HL-60 (cell line): ENCODE measurements around the gene RFTN1.

ENCODE experiments used
- DNase-seq, 2 experiments: peaks; one replicate each; pipeline ENCODE4 v3.0.0-alpha.2; 2010 to 2020; ENCODE audit warnings: low read depth in 1 of 2, low spot score in 1 of 2
- H3K27ac ChIP-seq: fragments of 250-450 bp; sonication (Bioruptor Pico); replicated peaks from 2 replicates; pipeline ENCODE4 v1.5.1; 2020; ENCODE audit warnings: mild to moderate bottlenecking, moderate library complexity
- H3K27me3 ChIP-seq: fragments of 250-450 bp; sonication (Bioruptor Pico); 2 replicates; pipeline ENCODE4 v1.5.1; 2021; ENCODE audit warnings: mild to moderate bottlenecking, moderate library complexity; ENCODE audit not compliant: insufficient read depth, poor library complexity, severe bottlenecking
- H3K4me3 ChIP-seq: replicated peaks from 2 replicates; pipeline ENCODE4 v1.5.1; 2011; ENCODE audit warnings: mild to moderate bottlenecking, control low read depth, low read length; ENCODE audit not compliant: insufficient read depth
- CTCF ChIP-seq: IDR thresholded peaks from one replicate; pipeline ENCODE4 v1.5.1; 2011; ENCODE audit warnings: low read length, control low read depth, inconsistent platforms; ENCODE audit not compliant: insufficient read depth
- GABPA ChIP-seq: IDR thresholded peaks from 2 replicates; pipeline ENCODE4 v1.6.1; 2012; ENCODE audit warnings: low read depth
- POLR2AphosphoS5 ChIP-seq: IDR thresholded peaks from 2 replicates; pipeline ENCODE4 v1.6.1; 2012; ENCODE audit warnings: low read depth
- REST ChIP-seq: IDR thresholded peaks from 2 replicates; pipeline ENCODE4 v1.6.1; 2012; ENCODE audit warnings: low read depth; ENCODE audit not compliant: insufficient replicate concordance
- SPI1 ChIP-seq: IDR thresholded peaks from 2 replicates; pipeline ENCODE4 v1.6.1; 2012; ENCODE audit warnings: low read depth, mild to moderate bottlenecking, borderline replicate concordance

RFTN1 gene

DNA sequence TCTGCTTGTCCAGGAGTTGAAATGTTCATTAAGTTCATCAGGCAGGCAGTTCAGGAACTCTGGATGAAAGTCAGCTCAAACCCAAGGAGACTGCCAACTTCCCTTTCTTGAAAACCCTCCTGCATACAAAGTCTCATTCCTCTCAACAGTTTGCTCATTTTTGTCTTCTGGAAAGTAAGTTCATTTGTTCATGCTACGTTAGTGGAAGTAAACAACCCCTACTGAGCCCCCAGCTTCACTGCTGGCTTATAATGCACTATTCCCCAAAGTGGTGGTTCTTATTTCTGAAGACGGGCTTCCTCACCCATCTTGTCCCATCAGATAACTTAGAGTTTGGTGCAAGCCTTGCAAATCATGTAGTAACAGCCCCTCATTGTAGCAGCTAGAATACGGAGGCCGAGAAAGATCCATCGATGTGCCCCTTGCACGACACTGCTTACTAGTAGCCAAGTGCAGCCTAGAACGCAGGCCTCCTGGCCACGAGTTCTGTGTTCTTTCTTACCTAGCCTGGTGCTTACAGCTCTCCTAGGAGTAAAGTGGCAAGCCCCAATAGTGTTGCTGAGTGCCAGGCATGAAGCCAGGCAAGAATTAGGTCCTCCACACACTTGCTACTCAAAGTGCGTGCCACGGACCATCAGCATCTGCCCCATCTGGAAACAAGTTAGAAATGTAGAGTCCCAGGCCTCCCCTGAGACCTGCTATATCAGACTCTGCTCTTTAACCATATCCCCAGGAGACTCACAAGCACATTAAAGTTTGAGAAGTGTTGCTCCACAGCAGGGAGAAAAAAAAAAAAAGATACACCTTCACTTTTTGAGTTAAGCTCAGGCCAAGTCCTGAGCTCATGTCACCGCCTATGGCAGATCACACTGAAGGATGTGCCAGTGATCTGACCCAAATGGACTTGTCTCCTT lies 82.5 kb downstream of the RFTN1 start:
- DNase-seq, result no peak
- Histone ChIP-seq H3K27me3 (no peaks in the 10 kb centered on the region), H3K4me3 (no peak overlapping the region), H3K27ac (no peak overlapping the region)
- TF ChIP-seq REST (no peak), SPI1 (no peak), CTCF (no peak)

DNA sequence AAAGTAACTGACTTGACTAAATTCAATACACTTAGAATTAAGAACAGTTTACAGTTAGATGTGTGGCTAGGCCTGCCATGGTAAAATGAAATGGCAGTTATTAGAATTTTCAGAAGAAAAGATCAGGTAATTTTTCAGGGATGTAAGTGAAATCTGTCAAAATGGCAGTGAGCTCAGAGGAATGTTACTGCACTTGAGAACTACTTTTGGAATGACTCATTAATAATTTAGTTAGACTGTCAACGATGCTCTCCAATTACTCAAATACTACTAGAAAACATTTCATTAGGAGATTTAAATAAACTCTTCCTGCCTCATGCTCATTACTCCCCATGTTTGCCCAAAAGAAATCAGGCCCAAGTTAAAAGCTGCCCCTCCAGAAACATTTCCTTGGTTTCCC lies 84.4 kb downstream of the RFTN1 start:
- no peak overlapping the region for H3K27ac ChIP-seq
- no peak for TF ChIP-seq SPI1
- no peak for TF ChIP-seq POLR2AphosphoS5
- no peak for TF ChIP-seq GABPA
- no peak for TF ChIP-seq REST
- TF ChIP-seq CTCF, result no peak
- no peak for DNase-seq
- no peak overlapping the region for H3K4me3 ChIP-seq
- H3K27me3 ChIP-seq, result no peaks in the 10 kb centered on the region

DNA sequence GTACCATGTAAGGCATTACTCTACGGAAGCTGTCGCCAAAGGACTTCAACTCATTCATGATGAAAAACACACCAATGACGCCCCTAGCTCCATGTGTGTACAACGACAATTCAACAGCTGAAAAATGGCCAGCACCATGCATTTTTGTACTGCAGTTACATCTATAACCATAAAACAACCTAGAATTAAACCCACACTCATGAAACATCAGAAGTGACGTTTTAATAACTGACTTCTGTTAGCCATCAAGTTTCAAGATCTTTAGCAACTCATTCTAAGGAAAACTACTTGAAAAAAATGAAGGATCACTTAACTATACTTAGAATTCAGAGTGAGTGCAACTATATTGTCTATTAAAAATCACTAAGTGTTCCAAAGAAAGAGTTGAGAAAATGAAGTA lies 84.9 kb downstream of the RFTN1 start:
- TF ChIP-seq REST, result no peak
- no peak for TF ChIP-seq POLR2AphosphoS5
- no peak for TF ChIP-seq GABPA
- DNase-seq, result no peak
- no peak overlapping the region for H3K4me3 ChIP-seq
- no peaks in the 10 kb centered on the region for H3K27me3 ChIP-seq
- H3K27ac ChIP-seq, result no peak overlapping the region
